Medulla oblongata (tissue), 1 donor: ENCODE measurements around the gene POP5.
A peak's percentile ranks its signal among the peaks of the same experiment; 100 is the strongest.

Source experiments
- DNase-seq: peaks from one replicate; pipeline ENCODE4 v3.0.0-alpha.2; 2015; ENCODE audit errors: extremely low spot score

The POP5 gene

DNA sequence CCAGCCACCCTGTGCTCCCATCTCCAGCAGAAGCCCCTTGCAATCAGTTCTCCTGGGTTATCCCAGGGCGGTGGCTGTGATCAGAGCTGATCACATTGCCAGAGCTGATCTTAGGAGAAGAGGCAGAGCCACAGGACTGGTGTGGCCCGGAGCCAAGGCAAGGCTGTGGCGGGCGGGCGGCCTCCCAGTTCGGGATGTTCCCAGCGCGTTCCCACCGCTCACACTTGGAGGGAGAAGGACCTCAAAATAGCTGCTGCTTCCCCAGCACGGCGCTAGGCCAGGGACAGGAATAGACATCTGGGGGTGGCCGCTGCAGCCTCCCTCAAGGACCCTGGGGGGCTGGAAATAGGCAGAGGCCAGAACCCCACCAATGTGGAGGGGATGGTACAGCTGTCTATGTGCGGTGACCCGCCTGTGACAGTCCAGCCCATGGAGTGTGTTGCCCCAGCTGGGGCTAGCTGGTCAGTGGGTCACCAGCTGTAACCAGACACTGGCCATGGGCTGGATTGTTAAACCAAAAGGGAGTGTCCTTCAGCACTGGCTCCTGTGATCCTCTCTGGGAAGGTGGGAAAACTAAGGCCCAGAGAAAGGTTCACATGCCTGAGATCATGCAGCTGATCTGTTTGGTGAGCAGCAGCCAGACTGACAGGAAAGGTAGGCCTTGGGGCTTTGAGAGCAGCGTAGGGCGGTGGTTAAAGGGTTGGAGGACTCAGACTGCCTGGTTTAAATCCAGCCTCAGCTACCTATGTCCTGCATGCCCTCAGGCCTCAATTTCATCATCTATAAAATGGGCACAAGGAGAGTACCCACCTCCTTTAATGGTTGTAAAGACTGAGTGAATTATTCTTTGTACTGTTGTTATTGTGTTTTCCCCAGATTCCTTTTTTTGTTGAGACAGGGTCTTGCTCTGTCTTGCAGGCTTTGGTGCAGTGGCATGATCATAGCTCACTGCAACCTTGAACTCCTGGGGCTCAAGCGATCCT is 8.0 kb upstream of the POP5 start:
- no peak for DNase-seq

DNA sequence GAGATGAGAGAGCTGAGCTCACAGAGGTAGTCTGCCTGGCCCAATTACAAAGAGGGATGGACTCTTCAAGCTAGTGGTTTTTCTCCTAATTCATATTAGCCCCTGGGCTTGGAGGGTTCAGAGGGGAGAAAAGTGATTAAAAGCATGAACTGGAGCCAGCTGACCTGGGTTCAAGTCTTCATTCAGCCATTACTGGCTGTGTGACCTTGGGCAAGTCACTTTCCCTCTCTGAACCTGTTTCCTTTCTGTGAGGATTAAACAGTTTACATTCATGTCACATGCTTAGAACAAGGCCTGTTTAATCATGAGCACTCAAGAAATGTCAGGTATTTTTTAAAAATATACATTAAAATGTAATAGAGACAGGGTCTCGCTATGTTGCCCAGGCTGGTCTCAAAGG is 7.2 kb upstream of the POP5 start:
- no peak for DNase-seq

DNA sequence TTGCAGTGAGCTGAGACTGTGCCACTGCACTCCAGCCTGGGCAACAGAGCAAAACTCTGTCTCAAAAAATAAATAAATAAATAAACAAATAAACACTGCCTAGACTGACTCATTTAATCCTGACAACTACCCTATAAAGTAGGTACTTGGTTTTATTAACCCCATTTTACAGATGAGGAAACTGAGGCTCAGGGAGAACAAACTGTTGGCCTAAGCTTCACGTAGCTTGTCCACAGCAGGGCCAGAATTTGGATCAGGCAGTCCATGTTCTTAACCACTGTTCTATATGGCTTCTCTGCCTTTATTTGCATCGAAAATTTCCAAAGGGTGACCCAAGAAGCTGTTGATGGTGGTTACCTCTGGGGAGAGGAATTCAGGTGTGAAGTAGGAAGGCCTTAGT is 5.7 kb upstream of the POP5 start:
- no peak for DNase-seq

DNA sequence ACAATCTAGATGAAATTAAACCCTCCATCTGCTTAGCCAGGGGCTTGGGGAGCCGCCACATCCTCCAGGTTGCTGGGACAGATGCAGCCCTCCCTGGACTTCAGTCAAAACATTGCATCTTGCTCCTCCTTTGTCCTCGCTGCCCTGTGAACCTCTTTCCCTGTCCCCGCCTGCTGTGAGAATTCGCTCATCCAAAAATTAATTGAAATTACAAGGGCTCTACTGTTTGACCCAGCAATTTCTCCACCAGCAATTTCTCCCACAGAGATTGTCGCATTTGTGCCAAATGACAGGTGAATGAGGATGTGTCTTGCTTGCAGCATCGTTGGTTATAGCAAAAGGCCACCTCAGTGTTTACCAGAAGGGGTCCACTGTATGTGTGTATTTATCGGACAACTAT is 5.0 kb upstream of the POP5 start:
- DNase-seq: no peak

DNA sequence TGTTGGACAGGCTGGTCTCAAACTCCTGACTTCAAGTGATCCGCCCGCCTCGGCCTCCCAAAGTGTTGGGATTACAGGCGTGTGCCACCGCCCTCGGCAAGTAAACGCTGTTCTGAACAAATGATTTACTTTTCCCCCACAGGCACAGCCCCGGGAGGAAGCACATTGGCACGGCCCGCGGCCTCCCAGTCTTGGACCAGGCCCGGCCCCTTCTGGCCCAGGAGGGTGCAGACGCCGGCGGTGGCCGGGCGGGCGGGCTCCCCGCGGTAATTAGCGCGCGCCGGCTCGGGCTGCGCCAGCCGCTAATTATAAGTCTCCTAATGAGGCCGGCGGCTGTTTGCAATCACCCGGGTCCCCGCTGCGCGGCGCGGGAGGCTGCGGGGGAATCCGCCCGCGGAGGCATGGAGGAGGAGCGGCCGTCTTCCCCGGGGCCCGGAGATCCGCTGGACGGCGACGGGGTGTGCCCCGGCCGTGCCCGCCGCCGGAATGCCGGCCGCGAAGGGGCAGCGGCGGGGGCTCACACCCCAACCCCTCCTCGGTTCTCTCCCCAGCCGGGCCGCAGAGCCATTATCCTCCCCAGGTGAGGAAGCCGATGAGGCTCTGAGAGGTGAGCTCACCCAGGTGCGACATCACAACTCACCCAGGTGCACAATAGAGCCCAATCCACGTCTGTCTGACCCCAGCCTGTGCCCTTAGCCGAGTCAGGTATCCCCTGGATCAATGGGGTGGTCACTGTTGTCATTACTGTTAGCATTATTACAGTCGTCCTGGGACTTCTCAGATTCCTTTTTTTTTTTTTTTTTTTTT is 3.3 kb upstream of the POP5 start:
- peak; percentile 45 for DNase-seq

DNA sequence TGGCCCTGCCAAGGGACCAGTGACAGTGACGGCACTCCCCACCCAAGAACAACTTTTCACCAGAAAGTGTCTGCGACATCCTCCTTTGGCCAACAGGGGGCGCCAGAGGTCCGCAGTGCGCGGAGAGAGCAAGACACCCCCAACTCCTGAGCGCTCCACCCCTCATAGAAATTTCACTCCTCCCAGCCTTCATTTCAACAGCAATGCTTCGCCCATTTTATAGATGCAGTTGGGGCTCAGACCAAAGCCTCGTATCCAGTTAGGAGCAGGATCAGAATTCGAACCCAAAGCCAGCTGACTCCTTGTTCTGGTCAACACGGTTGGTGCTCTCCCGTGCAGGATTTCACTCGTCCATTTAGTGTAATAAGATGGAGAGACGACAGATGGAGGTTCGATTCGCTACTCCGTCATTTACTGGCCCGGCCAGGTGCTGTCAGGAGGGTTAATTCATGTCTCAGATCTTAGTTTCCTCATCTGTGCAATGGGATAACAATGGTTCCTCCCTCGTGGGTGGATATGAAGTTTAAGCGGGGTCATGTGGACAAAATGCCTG is 2.4 kb upstream of the POP5 start:
- peak; percentile 81 for DNase-seq

DNA sequence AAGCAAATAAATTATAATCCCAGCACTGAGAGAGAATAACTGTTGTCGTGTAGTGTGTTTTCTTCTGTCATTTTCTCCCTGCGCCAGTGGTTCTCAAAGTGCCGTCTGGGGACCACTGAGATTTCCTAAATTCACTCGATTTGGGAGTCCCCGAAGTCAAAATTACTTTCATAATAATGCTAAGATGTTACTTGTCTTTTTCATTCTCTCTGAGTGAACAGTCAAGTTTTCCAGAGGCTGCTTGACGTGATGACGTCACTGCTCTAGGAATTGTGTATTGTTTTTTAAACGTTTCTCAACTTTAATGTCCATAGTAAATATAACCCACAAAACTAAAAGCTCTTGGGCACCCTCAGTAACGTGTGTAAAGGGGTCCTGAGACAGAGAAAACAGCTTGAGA is 796 bp upstream of the POP5 start:
- no peak for DNase-seq

DNA sequence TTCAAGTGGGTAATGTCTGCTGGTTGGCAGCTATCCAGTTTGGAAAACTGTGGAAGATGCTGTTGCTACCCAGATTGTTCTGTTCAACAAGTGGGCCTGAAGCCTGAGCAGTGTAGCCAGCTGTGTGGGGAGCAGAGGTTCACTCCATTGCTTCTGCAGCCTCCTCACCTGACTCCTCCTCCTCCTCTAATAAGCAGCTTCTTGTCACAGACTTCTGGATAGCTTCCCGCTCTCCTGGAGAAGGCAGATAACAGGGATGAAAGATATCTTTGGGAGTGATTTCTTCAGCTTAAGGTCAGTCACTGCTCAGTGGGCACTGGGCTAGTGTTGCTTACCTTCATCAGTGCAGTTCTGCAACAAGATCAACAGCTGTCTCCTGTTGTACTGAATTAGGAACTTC is 2.0 kb downstream of the POP5 start:
- DNase-seq: no peak

DNA sequence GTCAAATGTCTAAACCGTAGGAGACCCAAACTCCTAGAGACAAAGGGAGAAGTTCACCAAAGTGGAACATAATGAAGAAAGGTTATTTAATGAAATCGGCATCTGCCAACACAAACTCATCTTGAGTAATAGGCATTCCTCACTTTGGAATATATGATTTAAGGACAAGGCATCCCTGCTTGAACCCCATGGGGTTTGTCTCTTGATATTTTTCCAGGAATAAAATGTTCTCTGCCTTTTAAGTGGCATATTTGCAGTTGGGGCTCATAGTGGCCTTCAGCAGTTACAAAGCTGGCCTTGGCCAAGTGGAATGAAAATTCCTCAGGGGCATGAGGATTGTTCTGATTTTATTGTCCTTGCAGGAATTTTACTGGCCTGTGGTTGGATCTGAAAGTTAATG is 7.1 kb downstream of the POP5 start:
- no peak for DNase-seq

DNA sequence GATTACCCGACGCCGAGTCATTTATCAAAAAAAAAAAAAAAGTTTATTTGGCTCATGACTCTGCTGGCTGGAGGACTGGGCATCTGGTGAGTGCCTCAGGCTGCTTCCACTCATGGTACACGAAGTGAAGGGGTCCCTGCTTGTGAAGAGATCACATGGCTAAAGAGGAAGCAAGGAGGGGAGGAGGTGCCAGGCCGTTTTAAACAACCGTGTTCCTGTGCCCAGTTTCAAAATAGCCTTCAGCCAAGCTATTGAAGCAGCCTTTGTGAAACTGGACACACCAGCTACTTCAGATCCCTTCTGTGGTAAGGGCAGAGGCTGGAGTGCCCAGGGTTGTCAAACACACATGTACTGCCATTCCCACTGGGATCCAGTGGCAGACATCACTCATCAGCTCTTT is 7.6 kb downstream of the POP5 start:
- no peak for DNase-seq

DNA sequence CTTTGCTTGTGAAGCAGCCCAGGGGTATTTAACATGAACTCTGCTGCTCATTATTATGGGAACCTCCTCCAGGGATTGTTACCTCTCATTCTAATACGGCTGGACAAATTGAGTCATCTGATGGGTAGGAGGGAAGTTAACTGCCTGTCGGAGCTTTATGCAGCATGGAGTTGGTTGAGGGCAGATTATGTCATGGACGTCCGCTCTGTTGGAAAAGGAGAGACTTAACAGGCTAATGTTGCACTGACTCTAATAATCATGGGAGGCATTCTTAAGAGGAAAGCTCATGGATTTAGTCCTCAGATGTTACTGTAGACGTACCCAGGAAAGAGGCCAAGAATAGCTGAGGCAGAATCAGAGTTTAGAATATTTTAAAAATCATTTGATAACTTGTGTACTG is 9.9 kb downstream of the POP5 start:
- DNase-seq: no peak

DNA sequence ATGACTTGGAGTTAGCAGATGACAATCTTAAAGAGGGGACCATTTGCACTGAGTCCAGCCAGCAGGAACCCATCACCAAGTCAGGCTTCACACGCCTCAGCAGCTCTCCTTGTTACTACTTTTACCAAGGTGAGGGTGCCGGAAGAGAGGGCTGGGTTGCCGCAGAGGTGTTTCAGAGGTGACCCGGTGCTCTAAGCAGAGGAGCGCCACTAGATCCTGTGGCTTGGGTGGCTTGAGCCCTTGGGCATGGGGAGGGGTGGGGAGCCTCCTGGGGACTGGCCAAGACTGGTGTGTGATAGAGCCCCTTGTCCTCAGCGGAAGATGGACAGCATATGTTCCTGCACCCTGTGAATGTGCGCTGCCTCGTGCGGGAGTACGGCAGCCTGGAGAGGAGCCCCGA is 17.7 kb downstream of the POP5 start:
- DNase-seq: no peak

DNA sequence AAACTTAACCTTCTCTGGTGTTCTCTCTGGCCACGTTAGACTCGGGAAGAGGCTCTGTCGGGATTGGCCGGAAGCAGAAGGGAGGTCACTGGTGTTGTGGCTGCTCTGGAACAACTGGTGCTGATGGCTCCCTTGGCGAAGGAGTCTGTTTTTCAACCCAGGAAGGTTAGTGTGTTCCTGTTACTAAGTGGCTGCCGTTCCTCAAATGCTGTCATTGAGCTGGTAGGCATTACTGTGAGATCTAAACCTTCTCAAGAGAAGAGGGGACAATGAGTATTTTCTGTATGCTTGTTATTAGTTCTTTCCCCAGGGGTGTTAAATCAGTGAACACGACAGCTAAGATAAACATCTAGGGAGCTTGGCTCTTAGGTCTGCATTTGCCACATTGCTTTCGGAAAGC is 18.3 kb downstream of the POP5 start:
- DNase-seq: no peak

DNA sequence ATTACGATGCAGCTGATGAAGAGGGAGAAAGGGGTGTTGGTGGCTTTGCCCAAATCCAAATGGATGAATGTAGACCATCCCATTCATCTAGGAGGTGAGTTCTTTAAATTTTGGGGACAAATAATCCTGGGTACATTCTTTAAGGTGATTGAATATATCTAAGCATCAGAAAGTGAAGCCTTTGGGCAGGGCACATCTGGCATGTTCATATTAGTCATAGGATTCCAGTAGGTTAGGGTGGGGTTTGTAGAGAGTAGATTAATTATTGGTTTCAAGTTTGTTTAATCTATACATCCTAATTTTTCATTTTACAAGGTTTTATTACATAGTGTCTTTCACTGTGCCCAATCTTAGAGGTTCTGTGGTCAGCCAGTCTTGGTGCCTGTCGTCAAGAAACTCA is 23.6 kb downstream of the POP5 start:
- no peak for DNase-seq

DNA sequence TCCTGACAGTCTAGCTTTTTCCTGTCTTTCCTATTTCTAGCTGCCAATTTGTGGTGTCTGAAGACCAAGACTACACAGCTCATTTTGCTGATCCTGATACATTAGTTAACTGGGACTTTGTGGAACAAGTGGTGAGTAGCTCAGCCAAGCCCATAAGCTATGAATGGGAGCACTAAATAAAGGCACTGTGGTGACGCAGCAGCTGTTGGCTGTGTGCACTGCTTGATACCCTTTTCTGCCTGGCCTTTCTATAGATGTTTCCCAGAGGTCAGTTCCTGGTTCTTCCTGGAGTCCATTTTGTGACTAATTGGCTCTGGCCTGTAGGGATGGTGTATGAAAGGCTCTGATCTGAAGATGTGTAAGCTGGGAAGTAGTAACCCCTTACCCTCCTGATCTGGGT is 26.5 kb downstream of the POP5 start:
- peak; percentile 52 for DNase-seq

DNA sequence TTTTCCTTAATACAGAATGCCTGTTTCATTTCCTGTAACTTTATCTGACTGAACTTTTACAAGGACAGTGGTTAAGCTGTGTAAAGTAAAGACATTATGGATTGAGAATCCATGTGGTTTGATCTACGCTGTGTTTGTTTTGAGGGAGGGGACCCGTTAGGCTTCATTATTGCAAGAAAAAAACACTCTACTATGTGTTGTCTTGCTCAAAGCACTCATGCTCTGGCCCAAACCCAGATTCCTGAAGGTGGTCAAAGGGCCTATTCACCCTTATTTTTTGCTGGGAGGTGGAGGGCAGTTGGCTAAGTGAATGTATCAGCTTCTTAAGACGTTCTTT is 35.2 kb downstream of the POP5 start:
- no peak for DNase-seq

DNA sequence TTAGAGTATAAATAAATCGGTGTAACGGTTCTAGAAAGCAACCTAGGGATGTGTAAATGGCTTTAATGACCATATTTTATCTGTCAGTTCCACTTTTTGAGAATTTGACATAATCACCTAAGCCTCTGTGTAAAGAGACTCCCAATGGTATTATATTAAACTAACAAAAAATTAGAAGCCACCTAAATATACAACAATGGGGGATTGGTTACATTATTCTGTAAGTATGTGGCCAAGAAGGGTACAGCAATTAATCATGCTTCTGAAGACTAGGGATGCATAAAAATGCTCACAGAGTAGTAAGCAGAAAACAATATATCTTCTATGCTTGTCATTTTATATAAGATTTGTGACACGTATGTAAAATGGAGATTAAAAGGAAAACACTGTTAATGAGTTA is 36.5 kb downstream of the POP5 start:
- no peak for DNase-seq

DNA sequence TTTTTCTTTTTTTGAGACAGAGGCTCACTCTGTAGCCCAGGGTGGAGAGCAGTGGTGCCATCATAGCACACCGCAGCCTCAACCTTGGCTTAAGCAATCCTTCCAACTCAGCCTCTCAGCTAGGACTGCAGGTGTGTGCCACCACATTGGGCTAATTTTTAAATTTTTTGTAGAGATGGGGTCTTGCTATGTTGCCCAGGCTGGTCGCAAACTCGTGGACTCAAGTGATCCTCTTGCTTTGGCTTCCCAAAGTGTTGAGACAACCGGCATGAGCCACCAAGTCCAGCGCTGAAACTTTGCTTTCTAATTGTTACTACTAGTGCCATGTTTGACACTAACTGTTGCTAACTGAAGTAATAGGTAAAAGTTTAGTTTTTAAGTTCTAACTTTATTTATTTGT is 39.0 kb downstream of the POP5 start:
- no peak for DNase-seq

DNA sequence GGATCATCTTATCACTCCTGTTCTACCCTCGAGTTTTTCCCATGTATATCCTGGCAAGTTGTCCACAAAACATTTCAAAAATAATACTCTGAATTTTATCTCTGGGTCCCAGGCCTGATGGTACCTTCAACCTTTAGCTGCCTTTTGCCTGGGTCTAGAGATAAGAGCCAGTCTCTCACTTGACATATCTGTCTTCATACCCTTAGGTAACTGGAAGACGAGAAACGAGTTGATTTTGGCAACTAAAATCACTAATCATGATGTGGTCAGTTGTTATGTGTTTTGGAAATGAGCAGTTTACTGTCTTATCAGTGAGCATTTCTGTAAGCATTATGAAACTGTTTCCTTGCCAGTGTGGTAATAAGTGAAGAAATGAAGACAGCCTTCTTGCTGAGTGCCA is 40.8 kb downstream of the POP5 start:
- DNase-seq: no peak

DNA sequence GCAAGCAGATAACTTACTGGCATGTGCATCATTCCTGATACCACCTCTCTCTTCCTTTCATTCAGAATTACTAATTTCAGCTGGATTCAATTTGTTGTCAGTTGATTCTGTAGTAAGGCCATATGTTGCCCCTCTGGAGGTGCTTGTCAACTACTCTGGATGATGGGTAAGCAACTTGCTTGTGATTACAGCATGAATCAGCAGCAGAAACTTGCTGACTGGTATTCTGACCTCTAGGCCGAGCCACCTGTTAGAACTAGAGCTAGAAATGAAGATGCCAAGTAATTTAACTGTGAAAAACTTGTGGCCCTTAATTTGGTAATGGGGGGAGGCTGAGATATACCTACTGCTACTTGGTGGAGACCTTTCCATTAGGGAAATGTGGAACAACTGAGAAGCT is 41.9 kb downstream of the POP5 start:
- DNase-seq: no peak

DNA sequence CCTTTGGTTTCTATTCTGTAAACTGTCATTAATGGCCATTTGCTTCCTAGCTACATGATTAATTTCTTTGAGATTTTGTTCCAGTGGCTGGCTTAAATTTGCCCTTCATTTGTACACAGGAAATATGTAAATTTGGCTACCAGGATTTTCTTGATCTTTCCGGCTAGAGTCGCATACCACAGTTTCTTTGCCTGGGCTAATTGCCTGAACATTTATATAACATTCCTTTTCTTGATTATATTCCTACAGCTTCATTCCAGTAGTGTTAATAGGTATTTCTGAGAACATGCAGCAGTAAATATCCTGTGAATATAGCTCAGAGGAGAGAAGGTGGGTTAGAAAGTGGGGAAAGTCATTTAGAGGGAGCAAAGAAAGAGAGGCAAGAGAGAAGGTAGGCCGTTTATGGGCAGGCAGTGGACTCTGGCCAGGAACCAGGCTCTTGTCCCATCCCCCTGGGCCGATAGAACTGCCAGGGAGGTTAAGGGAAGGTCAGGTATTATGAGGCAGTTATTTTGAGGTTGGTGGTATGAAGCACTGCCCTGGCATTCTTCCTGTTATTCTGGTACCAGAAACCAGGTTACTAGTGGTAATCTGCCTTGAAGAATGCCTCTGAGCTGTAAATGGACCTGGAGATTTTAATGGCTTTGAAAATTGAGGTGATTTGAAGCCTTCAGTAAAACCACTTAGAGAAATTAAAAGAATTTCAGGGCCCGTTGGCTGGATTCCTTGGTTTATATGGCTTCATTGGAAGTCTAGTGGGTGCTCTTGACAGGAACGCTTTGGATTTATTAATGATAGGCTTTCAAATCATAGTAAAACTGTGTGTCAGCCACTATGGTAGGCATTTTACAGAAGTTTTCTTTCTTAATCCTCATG is 42.7 kb downstream of the POP5 start:
- no peak for DNase-seq

DNA sequence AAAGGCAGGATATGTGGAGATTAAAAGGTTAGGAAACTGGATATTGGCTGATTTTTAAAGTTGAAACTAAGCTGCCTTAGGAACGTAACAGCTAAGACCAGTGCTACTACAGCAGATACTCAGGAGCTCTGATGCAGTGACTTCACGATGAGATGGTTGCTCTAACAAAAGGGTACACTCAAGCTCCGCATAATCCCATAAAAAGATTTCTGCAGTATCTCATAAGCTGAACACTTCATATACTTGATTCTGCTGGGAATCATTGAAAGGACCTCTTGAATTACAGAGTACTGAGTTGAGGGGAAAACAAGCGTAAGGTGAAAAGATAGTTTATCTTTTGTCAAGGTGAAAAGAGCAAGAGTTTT is 43.4 kb downstream of the POP5 start:
- no peak for DNase-seq
